Ectodermal cell (in vitro differentiated cells): ENCODE measurements around the gene SLFN5.
"Not testable (repeated sequence)": the region's sequence is repeated elsewhere in the genome, so short reads cannot be mapped to it uniquely, and the experiment has no call there.

Experiments used
- H3K27ac ChIP-seq: 2 replicates; pipeline ENCODE4 v1.7.0; 2013; ENCODE audit warnings: mild to moderate bottlenecking, low read depth, low read length; ENCODE audit not compliant: insufficient read depth, poor library complexity, severe bottlenecking
- H3K27me3 ChIP-seq: 2 replicates; pipeline ENCODE4 v1.7.0; 2013; ENCODE audit warnings: mild to moderate bottlenecking, low read length; ENCODE audit not compliant: insufficient read depth, control insufficient read depth, poor library complexity, severe bottlenecking
- H3K36me3 ChIP-seq: one replicate; pipeline ENCODE4 v1.7.0; 2013; ENCODE audit warnings: low read length; ENCODE audit not compliant: control insufficient read depth, insufficient read depth
- H3K4me1 ChIP-seq: one replicate; pipeline ENCODE4 v1.7.0; 2013; ENCODE audit warnings: low read length; ENCODE audit not compliant: control insufficient read depth, insufficient read depth
- H3K4me3 ChIP-seq: 2 replicates; pipeline ENCODE4 v1.7.0; 2013; ENCODE audit warnings: low read depth, low read length, control low read depth; ENCODE audit not compliant: insufficient read depth
- H3K9me3 ChIP-seq: 2 replicates; pipeline ENCODE4 v1.7.0; 2013; ENCODE audit warnings: mild to moderate bottlenecking, low read length, moderate library complexity; ENCODE audit not compliant: control insufficient read depth
- WGBS, 2 experiments: methylation state at CpG; one replicate each; pipeline ENCODE4 v1.1.7; 2013; ENCODE audit warnings: missing lambda C conversion rate in 2 of 2; 5-methylcytosine and 5-hydroxymethylcytosine counted together

Gene SLFN5

GRCh38 chr17:35287286-35287811 lies 44.5 kb downstream of the SLFN5 start:
- H3K36me3 ChIP-seq = no peaks in the 10 kb centered on the region
- WGBS, 2 experiments = no CpG with 5 or more reads among the region's 1 CpG
- no peaks in the 10 kb centered on the region for H3K27me3 ChIP-seq
- H3K4me3 ChIP-seq = no peak overlapping the region
- no peaks in the 10 kb centered on the region for H3K4me1 ChIP-seq
- no peak overlapping the region for H3K27ac ChIP-seq
- no peaks in the 10 kb centered on the region for H3K9me3 ChIP-seq

DNA sequence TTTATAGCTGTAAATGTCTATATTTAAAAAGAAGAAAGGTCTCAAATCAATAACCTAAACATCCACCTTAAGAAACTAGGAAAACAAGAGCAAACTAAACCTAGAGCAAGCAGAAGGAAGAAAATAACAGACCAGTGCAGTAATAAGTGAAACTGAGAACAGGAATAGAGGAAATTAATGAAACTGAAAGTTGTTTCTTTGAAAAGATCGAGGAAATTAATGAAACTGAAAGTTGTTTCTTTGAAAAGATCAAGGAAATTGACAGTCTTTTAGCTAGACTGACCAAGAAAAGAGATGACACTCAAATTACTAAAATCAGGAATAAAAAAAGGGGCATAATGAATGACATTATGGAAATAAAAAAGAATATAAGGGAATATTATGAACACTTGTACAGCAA lies 46.4 kb downstream of the SLFN5 start:
- no peaks in the 10 kb centered on the region for H3K36me3 ChIP-seq
- H3K4me1 ChIP-seq = no peaks in the 10 kb centered on the region
- H3K27me3 ChIP-seq = no peaks in the 10 kb centered on the region
- H3K9me3 ChIP-seq = no peaks in the 10 kb centered on the region
- 82 to 93% methylated on average over 1 of the region's 1 CpG for WGBS, 2 experiments
- H3K27ac ChIP-seq = no peak overlapping the region
- H3K4me3 ChIP-seq = no peak overlapping the region

DNA sequence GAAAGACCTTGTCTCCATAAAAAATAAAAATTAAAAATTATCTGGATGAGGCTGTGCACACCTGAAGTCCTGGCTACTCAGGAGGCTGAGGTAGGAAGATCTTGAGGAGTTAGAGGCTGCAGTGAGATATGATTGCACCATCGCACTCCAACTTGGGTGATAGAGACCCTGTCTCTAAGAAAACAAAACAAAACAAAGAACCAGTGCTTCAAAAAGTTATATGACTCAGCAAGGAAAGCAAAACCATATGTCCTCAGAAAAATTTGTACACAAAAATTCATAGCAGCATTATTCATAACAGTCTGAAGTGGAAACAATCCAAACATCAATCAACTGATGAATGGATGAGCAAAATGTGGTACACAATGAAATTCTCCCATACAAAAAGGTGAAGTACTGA lies 48.9 kb downstream of the SLFN5 start:
- H3K27ac ChIP-seq = no peak overlapping the region
- H3K36me3 ChIP-seq = no peaks in the 10 kb centered on the region
- H3K27me3 ChIP-seq = no peaks in the 10 kb centered on the region
- WGBS, 2 experiments = 85 to 88% methylated on average over 1 of the region's 1 CpG
- H3K4me3 ChIP-seq = no peak overlapping the region
- no peaks in the 10 kb centered on the region for H3K9me3 ChIP-seq
- no peaks in the 10 kb centered on the region for H3K4me1 ChIP-seq

DNA sequence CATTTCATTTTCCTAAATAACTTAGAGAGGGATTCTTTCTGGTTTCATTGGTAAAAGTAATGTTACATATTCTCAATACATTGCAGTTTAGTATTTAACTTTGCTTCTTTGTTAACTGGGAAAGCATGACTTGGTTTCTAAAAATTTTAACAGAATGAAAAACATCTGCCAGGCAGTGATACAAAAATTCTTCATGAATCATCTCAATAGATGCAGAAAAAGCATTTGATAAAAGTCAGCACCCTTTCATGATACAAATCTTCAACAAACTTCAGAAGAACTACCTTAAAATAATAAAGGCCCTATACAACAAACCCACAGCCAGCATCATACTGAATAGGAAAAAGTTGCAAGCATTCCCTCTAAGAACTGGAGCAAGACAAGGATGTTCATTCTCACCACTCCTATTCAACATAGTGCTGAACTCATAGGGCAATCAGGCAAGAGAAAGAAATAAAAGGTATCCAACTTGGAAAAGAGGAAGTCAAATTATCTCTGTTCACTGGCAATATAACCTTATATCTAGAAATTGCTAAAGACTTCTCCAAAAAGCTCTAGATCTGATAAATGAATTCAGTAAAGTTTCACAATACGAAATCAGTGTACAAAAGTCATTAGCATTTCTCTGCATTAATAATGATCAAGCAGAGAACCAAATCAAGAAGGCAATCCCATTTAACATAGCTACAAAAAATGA lies 50.4 kb downstream of the SLFN5 start:
- 71% methylated on average over 1 of the region's 1 CpG; no CpG with 5 or more reads in 1 of the 2 experiments for WGBS, 2 experiments
- H3K27ac ChIP-seq = no peak overlapping the region

GRCh38 chr17:35294756-35295155 lies 51.9 kb downstream of the SLFN5 start:
- H3K27ac ChIP-seq = no peak overlapping the region
- WGBS, 2 experiments = 90 to 94% methylated on average over 1 of the region's 1 CpG
- no peaks in the 10 kb centered on the region for H3K4me1 ChIP-seq
- H3K27me3 ChIP-seq = no peaks in the 10 kb centered on the region
- no peak overlapping the region for H3K4me3 ChIP-seq
- H3K9me3 ChIP-seq = no peaks in the 10 kb centered on the region
- no peaks in the 10 kb centered on the region for H3K36me3 ChIP-seq

More for the DNA sequence above, 50.4 kb downstream of the SLFN5 start:
- Histone ChIP-seq H3K9me3 (no peaks in the 10 kb centered on the region), H3K4me3 (no peak overlapping the region), H3K27me3 (no peaks in the 10 kb centered on the region), H3K4me1 (no peaks in the 10 kb centered on the region), H3K36me3 (no peaks in the 10 kb centered on the region)

- Histone ChIP-seq H3K4me3 (no peak overlapping the region), H3K36me3 (no peaks in the 10 kb centered on the region), H3K9me3 (no peaks in the 10 kb centered on the region), H3K27me3 (no peaks in the 10 kb centered on the region), H3K4me1 (no peaks in the 10 kb centered on the region), H3K27ac (no peak overlapping the region)
- WGBS, 2 experiments = 89 to 97% methylated on average over 1 of the region's 1 CpG
These were observed 52.8 kb downstream of the SLFN5 start for GRCh38 chr17:35295686-35296085.

GRCh38 chr17:35297666-35298065 lies 54.8 kb downstream of the SLFN5 start:
- no peaks in the 10 kb centered on the region for H3K4me1 ChIP-seq
- 89 to 95% methylated on average over 2 of the region's 2 CpGs for WGBS, 2 experiments
- H3K27me3 ChIP-seq = no peaks in the 10 kb centered on the region
- H3K36me3 ChIP-seq = no peaks in the 10 kb centered on the region
- H3K27ac ChIP-seq = no peak overlapping the region
- H3K4me3 ChIP-seq = no peak overlapping the region
- no peaks in the 10 kb centered on the region for H3K9me3 ChIP-seq

DNA sequence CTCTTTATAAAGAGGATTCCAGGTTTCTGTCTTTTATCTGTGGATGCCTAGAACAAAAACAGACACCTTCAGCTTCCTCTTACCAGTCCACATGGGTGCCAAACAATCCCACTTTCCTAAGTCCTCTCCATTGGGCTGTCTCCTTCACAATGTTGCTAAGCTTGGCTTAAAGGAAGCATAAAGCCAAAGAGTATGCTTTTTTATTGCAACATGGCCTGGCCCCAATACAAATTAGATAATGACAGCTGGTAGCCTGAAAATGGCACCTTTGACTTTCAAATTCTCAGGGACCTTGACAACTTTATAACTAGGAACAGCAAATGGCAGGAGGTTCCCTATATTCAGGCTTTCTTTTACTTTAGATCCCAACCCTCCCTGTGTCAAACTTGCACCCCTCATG lies 55.8 kb downstream of the SLFN5 start:
- H3K36me3 ChIP-seq = no peaks in the 10 kb centered on the region
- H3K4me3 ChIP-seq = no peak overlapping the region
- no peaks in the 10 kb centered on the region for H3K27me3 ChIP-seq
- H3K27ac ChIP-seq = no peak overlapping the region
- H3K4me1 ChIP-seq = no peaks in the 10 kb centered on the region
- H3K9me3 ChIP-seq = no peaks in the 10 kb centered on the region

DNA sequence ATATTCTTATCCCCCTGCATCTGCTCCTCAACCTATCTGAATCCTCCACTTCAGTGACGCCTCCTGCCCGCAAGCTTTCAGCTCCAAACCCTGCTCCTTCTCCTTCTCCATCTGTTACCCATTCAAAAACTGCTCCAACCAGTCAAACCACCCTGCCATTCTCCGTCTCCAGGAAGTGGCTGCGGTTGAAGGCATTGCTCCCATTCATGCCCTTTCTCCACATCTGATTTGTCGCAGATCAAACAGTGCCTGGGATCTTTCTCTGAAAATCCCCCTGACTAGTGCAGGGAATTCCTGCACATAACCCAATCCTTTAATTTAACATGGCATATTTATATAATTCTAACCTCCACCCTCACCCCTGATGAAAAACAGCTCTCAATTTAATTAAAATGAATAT lies 56.3 kb downstream of the SLFN5 start:
- no peaks in the 10 kb centered on the region for H3K9me3 ChIP-seq
- H3K4me1 ChIP-seq = no peaks in the 10 kb centered on the region
- H3K27ac ChIP-seq = no peak overlapping the region
- no peaks in the 10 kb centered on the region for H3K36me3 ChIP-seq
- no peak overlapping the region for H3K4me3 ChIP-seq
- no peaks in the 10 kb centered on the region for H3K27me3 ChIP-seq
- 93 to 94% methylated on average over 5 of the region's 5 CpGs for WGBS, 2 experiments

DNA sequence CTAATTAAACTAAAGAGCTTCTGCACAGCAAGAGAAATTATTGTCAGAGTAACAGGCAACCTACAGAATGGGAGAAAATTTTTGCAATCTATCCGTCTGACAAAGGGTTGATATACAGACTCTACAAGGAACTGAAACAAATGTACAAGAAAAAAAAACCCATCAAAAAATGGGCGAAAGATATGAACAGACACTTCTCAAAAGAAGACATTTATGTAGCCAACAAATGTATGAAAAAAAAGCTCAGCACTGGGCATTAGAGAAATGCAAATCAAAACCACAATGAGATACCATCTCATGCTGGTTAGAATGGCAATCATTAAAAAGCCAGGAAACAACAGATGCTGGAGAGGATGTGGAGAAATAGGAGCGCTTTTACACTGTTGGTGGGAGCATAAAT lies 66.5 kb downstream of the SLFN5 start:
- H3K27ac ChIP-seq, H3K36me3 ChIP-seq, H3K4me3 ChIP-seq, H3K4me1 ChIP-seq, H3K27me3 ChIP-seq, H3K9me3 ChIP-seq: not testable (repeated sequence)
- WGBS, 2 experiments = 93 to 95% methylated on average over 3 of the region's 3 CpGs
